Right ventricle myocardium inferior (tissue), 1 donor: ENCODE results near the gene CLCN5. TPM values are rescaled to one million over a fixed set of nuclear protein-coding genes. Genes with fewer than 3 reads are reported as not detected.
"Not testable (repeated sequence)": the region's sequence is repeated elsewhere in the genome, so short reads cannot be mapped to it uniquely, and the experiment has no call there.

ENCODE experiments used
- ATAC-seq: fragments of 200-7000 bp; cut with Tn5 transposase; one replicate; pipeline ENCODE4 v1.9.1; 2020; ENCODE audit warnings: mild to moderate bottlenecking, moderate library complexity
- DNase-seq: peaks from one replicate; pipeline ENCODE4 v3.0.0; 2021; ENCODE audit errors: missing footprints
- intact Hi-C: fragments of 100-400 bp; cut with DNase I; formaldehyde crosslinking; loops from one replicate; pipeline ENCODE4 v1.11.0; 2022
- total RNA-seq: library from RNA; stranded (reverse); fragmentation: NEBNext Ultra II Directional; extraction: Animal tissue kit (Norgen Biotek cat#: 25700); gene quantifications from one replicate; pipeline ENCODE4 v1.2.1, GENCODE V29; 2021
- donor health status: DM: no; HTN: yes; CAD: no; lungs with severe emphysema.

Gene CLCN5
- total RNA-seq, 1 donor from 2014 or later = 2.7 TPM

DNA sequence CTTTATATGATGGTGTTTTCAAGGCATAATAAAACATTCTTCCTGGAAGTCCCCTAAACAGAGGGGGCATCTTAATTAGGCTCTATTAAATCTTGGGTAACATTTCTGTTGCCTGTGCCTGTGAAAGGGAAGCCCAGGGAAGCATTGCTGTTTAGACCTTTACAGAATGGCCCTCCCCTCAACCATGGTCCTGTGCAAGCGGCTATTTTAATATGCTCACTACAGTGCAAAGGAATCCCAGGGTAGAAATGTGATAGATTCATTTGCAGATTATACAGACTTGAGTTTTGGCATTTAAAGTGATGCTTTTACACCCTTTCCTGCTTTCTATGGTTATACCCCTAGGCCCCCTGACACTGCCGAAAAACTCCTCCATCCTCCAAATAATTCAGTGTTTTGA is 65.3 kb downstream of the CLCN5 start:
- intact Hi-C loops = no loop called here
- no peak for ATAC-seq
- DNase-seq = no peak

GRCh38 chrX:49988143-49988542 is 65.7 kb downstream of the CLCN5 start:
- DNase-seq (no peak), ATAC-seq (no peak)
- intact Hi-C loops = no loop called here

DNA sequence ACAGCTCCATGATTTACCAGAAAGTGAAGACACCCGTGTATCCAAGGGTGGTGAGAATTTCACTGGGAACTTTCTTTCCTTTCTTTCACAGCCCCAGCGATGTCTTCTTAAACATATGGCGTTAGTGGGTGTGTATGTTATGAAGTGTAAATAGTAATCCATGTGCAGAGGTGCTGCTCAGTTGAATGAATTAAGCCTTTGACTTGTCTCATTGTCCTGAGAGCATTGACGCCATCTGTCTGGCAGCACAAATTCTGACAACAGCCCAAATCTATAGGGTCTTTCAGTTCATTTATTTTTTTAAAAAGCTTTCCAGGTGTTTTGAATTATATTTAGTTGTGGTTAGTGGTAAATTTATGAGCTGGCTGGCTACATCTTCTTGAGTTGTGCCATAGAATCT is 69.4 kb downstream of the CLCN5 start:
- DNase-seq (no peak), ATAC-seq (no peak)
- intact Hi-C loops = no loop called here

DNA sequence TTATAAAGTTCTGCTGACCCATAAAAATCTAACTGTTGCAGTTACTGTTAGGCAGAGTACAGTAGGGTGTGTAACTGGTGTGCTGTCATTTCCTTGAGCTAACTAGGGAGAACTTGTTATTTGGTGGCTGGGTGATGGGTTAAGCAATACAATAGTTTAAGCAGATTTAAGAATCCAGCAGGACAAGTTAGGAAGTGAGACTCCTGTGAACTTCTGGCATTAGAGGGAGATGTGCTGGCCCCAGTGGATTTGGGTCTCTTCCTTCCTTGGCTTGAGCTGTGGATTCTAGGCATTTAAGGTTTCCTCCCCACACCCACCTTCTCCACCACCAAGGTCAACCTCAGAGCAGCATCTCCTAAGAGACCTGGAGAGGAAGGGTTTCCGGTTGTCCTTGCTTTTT is 70.5 kb downstream of the CLCN5 start:
- ATAC-seq (no peak), DNase-seq (no peak)
- intact Hi-C loops = no loop called here

DNA sequence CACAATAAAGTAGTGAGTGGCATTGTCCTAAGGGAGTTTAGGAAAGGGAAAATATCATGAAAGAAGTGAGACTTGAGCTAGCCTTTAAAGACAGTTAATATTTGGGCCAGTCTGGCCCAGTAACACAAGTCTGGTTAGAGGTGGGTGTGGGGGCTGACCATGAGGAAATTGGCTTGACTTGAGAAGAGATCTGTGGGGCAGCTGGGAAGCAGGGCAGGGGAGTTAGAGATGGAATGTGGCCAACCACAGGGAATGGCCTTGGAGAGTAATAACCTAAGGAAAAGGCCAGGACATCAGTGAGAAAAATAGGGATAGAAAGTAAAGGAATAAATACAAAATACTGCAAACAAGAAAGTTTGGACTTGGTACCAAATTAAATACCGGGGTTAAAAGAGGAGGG is 71.3 kb downstream of the CLCN5 start:
- intact Hi-C loops = no loop called here
- ATAC-seq (no peak), DNase-seq (no peak)

GRCh38 chrX:49995107-49995731 is 72.8 kb downstream of the CLCN5 start:
- no peak for ATAC-seq
- intact Hi-C loops = no loop called here
- DNase-seq = no peak

DNA sequence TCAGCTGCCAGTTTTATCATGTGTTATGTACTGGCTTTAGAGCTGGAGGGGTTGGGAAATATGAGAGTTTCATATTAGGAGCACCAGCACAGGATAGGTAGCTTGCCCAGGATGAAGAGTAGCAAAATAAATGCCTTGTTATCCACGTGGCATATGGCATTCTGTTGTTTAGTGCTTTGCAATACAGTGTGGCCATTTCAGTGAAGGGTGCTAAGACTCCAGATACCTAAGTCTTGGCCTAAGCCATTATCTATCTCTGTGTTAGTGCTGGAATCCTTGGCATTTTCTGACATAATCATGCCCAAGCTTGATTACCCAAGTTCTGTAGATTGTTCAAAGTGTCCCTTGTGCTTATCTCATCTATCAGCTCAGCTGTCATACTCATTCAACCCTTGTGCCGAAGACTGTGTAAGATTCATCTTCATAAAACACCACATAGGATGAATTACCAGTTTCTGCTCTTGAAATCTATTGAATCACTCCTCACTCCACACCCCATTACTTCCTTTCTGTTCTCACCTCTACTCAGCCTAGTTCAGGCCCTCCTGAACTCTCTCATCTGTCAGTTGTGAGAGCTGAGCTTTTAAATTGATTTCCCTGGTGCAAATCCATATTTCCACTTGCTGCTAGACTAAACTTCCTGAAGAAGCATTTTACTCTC is 73.5 kb downstream of the CLCN5 start:
- ATAC-seq = no peak
- intact Hi-C loops = no loop called here
- DNase-seq = no peak

DNA sequence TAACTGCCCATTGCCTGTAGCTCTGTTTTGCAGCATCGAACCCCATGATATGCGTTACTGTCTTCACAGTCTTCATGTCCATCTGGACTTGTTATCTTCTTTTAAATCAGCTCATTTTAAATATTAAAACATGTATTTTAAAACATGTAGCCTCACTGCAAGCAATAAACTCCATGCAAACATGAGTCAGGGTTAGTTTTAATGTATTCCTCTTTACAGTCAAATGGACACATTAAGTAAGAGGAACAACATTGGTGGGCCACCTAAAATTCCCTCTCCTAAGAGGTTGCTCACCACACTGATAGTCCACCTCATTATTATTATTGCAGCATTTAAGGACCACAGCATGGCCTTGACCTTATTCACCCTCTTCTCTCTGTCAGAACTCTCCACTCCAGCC is 74.1 kb downstream of the CLCN5 start:
- intact Hi-C loops = no loop called here
- no peak for DNase-seq
- ATAC-seq = no peak

DNA sequence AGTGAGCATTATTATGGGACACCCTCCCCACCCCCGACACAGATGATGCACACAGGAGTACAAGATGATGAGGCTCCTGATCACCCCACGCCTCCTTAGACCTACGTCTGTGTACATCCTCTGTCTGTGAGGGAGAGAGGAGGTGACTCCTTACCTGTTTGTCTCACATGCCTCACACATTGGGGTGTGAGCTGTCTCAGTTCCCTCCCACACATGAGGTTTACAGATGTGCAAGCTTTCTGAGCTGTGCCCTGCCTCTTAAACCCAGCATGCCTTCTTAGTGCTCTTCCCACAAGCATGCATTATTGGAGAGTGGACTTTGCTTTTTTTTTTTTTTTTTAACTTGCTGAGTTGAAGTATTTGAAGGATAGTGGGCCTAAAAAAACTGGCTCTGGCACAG is 76.7 kb downstream of the CLCN5 start:
- DNase-seq (no peak), ATAC-seq (no peak)
- intact Hi-C loops = no loop called here

- DNase-seq (no peak), ATAC-seq (no peak)
- intact Hi-C loops = no loop called here
Observed at GRCh38 chrX:50000937-50001542, 78.6 kb downstream of the CLCN5 start.

DNA sequence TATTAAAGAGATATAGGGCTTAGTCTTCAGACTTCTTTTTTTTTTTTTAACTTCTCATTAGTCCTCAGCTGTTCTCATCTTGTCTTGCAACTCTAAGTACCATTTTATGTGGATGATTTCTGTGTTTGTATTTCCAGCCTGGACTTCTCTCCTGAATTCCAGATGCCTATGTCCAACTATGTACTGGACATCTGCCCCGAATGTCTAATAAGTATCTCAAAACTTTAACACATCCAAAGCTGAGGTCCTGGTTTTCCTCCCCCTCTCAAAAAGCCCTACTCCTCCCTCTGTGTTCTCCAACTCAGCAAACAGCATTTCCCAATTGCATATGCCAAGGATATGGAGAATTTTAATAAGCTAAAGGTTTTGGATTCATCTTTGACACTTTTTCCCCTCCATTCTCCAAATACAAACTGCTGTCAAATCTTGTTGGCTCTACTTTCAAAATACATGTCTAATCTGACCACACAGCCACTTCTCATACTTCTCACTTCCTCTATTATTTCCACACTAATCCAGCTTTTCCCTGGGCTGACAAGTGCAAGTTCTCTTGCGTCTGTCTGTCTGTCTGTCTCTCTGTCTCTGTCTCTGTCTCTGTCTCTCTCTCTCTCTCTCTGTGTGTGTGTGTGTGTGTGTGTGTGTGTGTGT is 79.8 kb downstream of the CLCN5 start:
- DNase-seq (no peak), ATAC-seq (no peak)
- intact Hi-C loops = no loop called here

GRCh38 chrX:50003467-50003866 is 81.1 kb downstream of the CLCN5 start:
- no peak for DNase-seq
- intact Hi-C loops = no loop called here
- no peak for ATAC-seq

GRCh38 chrX:50003927-50004326 is 81.5 kb downstream of the CLCN5 start:
- DNase-seq (no peak), ATAC-seq (no peak)
- intact Hi-C loops = no loop called here

GRCh38 chrX:50025591-50025990 is 103.2 kb downstream of the CLCN5 start:
- DNase-seq, intact Hi-C loops, ATAC-seq: not testable (repeated sequence)

- intact Hi-C loops = no loop called here
- no peak for ATAC-seq
Observed at GRCh38 chrX:50035126-50035525, 112.7 kb downstream of the CLCN5 start.

DNA sequence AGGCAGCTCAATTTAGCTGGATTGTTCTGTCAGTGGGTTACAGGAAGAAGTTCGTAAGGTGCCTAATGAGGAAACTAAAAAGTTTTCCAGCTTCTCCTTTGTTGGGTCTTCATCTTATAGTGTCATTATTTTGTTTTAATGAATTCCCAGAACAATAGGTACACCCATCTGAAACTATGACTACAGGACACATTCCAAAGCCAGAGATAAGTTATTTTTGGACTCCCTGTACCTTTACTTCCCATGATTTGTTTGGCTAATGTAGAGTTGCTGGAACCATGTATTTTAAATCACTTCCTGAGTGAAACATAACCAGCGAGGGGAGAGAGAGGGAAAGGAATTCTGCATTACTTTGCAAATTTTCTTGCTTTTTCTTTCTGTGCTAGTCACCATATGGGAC is 114.0 kb downstream of the CLCN5 start:
- intact Hi-C loops = no loop called here

More at GRCh38 chrX:50035126-50035525, 112.7 kb downstream of the CLCN5 start:
- DNase-seq = no peak

DNA sequence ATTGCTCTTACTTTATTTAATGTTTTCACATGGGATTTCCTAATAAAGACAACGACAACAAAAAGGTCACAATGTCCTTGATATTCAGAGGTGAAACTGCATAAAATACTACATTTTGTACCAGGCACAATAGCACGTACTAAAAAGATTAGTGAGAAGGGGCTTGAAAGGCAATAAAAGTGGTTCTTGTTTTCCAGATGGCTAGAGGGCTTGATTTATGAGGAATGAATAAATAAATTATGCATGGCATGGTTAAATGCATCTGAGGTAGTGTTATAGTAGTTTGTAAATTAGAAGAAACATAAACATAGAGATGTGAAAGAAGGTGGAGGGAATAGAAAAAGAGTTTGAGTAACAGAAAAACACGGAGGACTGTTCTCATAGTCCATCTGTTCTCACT is 123.4 kb downstream of the CLCN5 start:
- no peak for ATAC-seq
- intact Hi-C loops = no loop called here
- DNase-seq = no peak

More for the DNA sequence above, 114.0 kb downstream of the CLCN5 start:
- ATAC-seq = no peak
- no peak for DNase-seq

DNA sequence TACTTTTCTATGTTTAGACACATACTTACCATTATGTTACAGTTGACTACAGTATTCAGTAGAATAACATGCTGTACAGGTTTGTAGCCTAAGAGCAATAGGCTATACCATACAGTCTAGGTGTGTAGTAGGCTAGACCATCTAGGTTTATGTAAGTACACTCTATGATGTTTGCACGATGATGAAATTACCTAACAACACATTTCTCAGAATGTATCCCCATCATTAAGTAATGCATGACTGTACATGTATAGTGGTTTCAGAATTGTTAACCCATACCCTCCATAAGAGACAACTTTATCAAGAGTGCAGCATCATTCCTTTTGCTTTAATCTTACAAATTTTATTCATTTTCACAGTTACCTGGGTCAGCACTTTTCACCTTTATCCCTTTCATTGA is 126.8 kb downstream of the CLCN5 start:
- DNase-seq (no peak), ATAC-seq (no peak)
- intact Hi-C loops = no loop called here

- intact Hi-C loops = no loop called here
- no peak for DNase-seq
- no peak for ATAC-seq
Observed at GRCh38 chrX:50054147-50054546, 131.8 kb downstream of the CLCN5 start.

- no peak for ATAC-seq
- DNase-seq = no peak
- intact Hi-C loops = no loop called here
Observed at GRCh38 chrX:50066318-50066937, 144.0 kb downstream of the CLCN5 start.
